Kidney epithelial cell (primary cell): Measurements from ENCODE around the gene PLXNA2. TPM values are rescaled to one million over a fixed set of nuclear protein-coding genes. Genes with fewer than 3 reads are reported as not detected.

Experiments used
- DNase-seq: peaks from one replicate; pipeline ENCODE4 v3.0.0-alpha.2; 2010; ENCODE audit warnings: low read depth
- H3K27me3 ChIP-seq: 2 replicates; pipeline ENCODE4 v1.6.0; 2011; ENCODE audit warnings: low read length; ENCODE audit not compliant: control insufficient read depth, insufficient read depth
- H3K36me3 ChIP-seq: 2 replicates; pipeline ENCODE4 v1.5.1; 2011; ENCODE audit warnings: low read length; ENCODE audit not compliant: control insufficient read depth, insufficient read depth
- H3K4me3 ChIP-seq: 2 replicates; pipeline ENCODE4 v1.5.1; 2011; ENCODE audit warnings: low read depth, mild to moderate bottlenecking, control low read depth, low read length
- total RNA-seq: library from RNA; depleted of rRNA; stranded (reverse); fragments of >200 nt; gene quantifications from 2 replicates; pipeline ENCODE4 v1.2.3, GENCODE V29; 2015
- TF ChIP-seq, protein P1 (sequence below): IDR thresholded peaks from 2 replicates; pipeline ENCODE4 v1.5.1; 2011; ENCODE audit warnings: mild to moderate bottlenecking, moderate library complexity, low read length, control low read depth, inconsistent platforms; ENCODE audit not compliant: insufficient read depth, poor library complexity, severe bottlenecking

The PLXNA2 gene
- total RNA-seq, 1 donor from 2014 or later: 6.9 TPM

GRCh38 chr1:208106218-208106617, 138.0 kb downstream of the PLXNA2 start:
- H3K27me3 ChIP-seq: no peaks in the 10 kb centered on the region
- TF ChIP-seq, protein P1, sequence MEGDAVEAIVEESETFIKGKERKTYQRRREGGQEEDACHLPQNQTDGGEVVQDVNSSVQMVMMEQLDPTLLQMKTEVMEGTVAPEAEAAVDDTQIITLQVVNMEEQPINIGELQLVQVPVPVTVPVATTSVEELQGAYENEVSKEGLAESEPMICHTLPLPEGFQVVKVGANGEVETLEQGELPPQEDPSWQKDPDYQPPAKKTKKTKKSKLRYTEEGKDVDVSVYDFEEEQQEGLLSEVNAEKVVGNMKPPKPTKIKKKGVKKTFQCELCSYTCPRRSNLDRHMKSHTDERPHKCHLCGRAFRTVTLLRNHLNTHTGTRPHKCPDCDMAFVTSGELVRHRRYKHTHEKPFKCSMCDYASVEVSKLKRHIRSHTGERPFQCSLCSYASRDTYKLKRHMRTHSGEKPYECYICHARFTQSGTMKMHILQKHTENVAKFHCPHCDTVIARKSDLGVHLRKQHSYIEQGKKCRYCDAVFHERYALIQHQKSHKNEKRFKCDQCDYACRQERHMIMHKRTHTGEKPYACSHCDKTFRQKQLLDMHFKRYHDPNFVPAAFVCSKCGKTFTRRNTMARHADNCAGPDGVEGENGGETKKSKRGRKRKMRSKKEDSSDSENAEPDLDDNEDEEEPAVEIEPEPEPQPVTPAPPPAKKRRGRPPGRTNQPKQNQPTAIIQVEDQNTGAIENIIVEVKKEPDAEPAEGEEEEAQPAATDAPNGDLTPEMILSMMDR: no peak
- no peaks in the 10 kb centered on the region for H3K36me3 ChIP-seq
- DNase-seq: no peak
- H3K4me3 ChIP-seq: no peak overlapping the region

DNA sequence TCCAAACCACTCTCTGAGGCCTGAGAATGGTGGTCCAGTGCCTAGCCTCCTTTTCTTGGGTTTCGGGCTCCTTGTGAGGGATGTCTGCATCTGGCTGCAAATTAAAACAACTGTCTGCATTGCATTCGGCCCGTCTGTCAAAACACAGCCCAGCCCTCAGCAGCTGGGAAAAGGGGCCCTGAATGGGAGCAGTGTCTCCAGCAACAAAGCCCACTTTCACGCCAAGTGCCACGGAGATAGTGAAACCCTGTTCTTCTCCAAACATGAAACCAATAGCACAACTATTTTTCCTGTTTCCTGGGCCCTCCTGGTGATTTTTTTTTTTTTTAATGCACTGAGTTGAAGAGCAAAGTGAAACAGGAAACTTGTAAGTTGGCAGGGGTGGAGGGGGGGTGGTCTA, 138.4 kb downstream of the PLXNA2 start:
- Histone ChIP-seq H3K36me3 (no peaks in the 10 kb centered on the region), H3K27me3 (no peaks in the 10 kb centered on the region), H3K4me3 (no peak overlapping the region)
- TF ChIP-seq, protein P1: no peak
- DNase-seq: no peak

DNA sequence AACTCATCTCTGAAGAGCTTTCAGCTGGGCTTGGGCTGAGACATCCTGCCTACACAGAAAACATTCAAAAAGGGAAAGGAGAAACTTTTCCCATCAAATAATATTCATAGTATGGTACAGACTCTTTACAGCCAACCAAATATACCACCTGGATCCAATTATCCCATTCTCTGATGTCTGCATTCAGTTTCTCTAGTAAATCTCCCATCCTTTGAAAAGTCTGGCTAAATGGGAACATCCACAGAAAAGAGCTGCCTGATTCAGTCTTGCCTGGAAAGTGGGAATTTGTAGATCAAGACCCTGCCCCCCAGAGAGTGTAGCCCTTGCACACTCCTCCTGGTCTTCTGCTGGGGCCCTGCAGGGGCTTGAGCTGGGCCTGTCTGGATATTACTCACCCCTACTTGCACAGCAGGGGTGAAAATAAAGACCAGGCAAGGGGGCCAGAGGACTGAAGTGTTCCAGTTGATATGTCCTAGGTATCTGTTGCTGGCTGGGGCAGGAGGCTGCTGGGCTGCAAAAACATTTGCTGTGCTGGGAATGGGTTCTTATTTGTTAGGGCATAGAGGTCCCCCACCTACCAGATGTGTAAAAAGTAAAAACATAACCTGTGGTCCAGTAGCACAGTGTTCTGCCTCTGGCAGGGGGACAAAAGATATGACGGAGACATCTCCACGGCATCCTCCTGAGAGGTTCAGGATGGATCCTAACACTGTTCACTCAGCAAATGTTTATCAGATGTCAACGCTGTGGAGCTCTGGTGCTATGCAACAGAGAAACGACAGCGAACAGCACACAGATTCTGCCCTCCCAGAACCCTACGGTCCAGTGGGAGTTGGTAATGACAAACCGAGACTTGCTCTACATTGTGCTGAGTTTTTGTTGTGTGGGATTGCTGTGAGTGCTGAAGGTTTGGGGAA, 140.3 kb downstream of the PLXNA2 start:
- Histone ChIP-seq H3K4me3 (no peak overlapping the region), H3K27me3 (no peaks in the 10 kb centered on the region), H3K36me3 (no peaks in the 10 kb centered on the region)
- TF ChIP-seq, protein P1: no peak
- no peak for DNase-seq

DNA sequence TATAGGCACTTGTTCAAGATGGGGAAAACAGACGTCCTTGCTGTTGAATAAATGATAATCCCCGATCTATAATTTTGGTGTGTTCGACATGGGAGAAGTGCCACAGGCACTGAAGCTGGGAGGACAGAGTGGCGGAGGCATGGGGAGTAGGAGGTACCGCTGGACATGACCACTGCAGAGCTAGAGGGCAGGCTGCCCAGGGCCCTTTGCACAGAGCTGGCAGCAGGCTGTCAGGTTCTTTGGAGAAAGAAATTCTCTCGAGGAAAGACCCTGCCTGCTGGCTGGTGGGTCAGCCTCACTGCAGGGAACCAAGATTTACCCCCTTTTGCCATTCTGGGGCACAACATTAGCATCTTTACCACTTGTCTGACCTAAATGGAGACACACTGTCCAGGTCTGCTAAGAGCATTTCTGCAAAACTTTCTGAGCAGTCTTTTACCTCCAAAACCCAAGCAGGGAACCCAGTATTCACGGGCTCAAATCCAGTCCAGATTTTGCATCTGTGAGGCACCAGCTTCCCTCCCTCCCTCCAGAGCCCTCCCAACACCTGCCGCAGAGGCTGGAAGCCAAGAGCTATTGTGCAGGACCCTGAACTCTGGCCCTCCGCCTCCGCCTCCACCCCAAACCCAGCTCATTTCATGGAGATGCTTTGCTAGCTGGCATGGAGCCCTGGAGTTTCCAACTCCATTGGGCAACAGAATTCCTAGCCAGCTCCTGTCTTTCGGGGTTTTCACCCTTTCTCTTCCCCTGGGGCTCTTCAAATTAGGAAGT, 142.3 kb downstream of the PLXNA2 start:
- Histone ChIP-seq H3K36me3 (no peaks in the 10 kb centered on the region), H3K4me3 (no peak overlapping the region), H3K27me3 (no peaks in the 10 kb centered on the region)
- DNase-seq: no peak
- TF ChIP-seq, protein P1: no peak

DNA sequence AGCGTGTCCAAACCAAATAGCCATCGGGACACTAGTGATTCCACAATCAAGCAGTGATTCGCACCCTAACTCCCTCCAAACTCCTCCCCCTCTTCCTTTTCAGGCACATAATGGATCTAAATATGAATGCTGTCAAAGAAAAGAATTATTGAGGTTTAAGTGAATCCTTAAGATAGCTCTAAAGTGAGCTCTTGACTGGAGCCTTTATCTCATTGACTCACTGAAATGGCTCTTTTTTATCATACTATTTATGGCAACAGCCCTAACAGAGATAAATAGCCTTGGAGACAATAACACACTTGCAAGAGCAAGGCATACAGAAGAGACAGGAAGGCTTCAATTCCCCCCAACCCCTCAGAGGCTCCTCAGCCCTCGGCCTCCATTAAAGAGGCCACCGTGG, 143.3 kb downstream of the PLXNA2 start:
- Histone ChIP-seq H3K27me3 (no peaks in the 10 kb centered on the region), H3K36me3 (no peaks in the 10 kb centered on the region), H3K4me3 (no peak overlapping the region)
- DNase-seq: no peak
- TF ChIP-seq, protein P1: no peak
